ENCODE results near the gene GLRA3. TPM values are rescaled to one million over a fixed set of nuclear protein-coding genes. Genes with fewer than 3 reads are reported as not detected.

GLRA3 gene
- total and polyA plus RNA-seq, 2 of the 8 experiments (the other 6 are each of a cell fraction or from before 2014, with no cell fraction given) = 0.02 TPM; not detected in 1

- Histone ChIP-seq H4K8ac (ENCODE audit: extremely low read depth, insufficient read depth, low read length) (no peak overlapping the region), H3K4me2 (ENCODE audit: insufficient read depth in 1 of 2, low read depth in 2 of 2, low read length in 2 of 2) (no peak overlapping the region), H3K79me1 (ENCODE audit: low read depth, low read length) (no peaks in the 10 kb centered on the region), H3K4ac (replicated peaks; ENCODE audit: insufficient read length, low read depth, low read length) (no peak overlapping the region), H4K5ac (ENCODE audit: insufficient read length, low read depth, low read length) (no peak overlapping the region), H3K36me3 (ENCODE audit: control insufficient read depth in 2 of 4, insufficient read depth in 4 of 4, low read length in 3 of 4) (no peaks in the 10 kb centered on the region), H2AFZ (ENCODE audit: low read length) (peak overlapping the region; percentile 28; the same call in 1 of the 2 replicates), H4K20me1 (replicated peaks in 1 of 2; ENCODE audit: control insufficient read depth in 1 of 2, insufficient read depth in 2 of 2, low read length in 2 of 2) (no peaks in the 10 kb centered on the region), H3K27me3 (replicated peaks in 1 of 4; ENCODE audit: control insufficient read depth in 3 of 4, extremely low read depth in 1 of 4, insufficient read depth in 3 of 4, low read length in 3 of 4) (no peaks in the 10 kb centered on the region), H2BK5ac (ENCODE audit: low read depth, low read length) (no peak overlapping the region), H3K4me3 (ENCODE audit: extremely low read depth in 1 of 4, insufficient read depth in 2 of 4, low read depth in 3 of 4, low read length in 4 of 4) (no peak overlapping the region), H3K27ac (ENCODE audit: low read depth, low read length) (no peak overlapping the region), H3K14ac (ENCODE audit: insufficient read length) (no peak overlapping the region), H2BK15ac (ENCODE audit: low read length) (no peak overlapping the region), H3K23ac (ENCODE audit: insufficient read length) (no peak overlapping the region), H3K9me3 (ENCODE audit: insufficient read depth in 2 of 2, low read depth in 1 of 2, low read length in 1 of 2) (no peaks in the 10 kb centered on the region), H3K79me2 (ENCODE audit: control insufficient read depth in 1 of 2, insufficient read depth in 2 of 2, low read length in 2 of 2) (no peaks in the 10 kb centered on the region), H2BK12ac (ENCODE audit: low read depth, low read length) (no peak overlapping the region), H3K18ac (ENCODE audit: extremely low read depth, low read length) (no peak overlapping the region), H2BK20ac (ENCODE audit: low read length) (no peak overlapping the region), H3K56ac (replicated peaks; ENCODE audit: insufficient read length, low read depth, low read length) (no peak overlapping the region), H3K23me2 (ENCODE audit: low read depth, low read length) (no peaks in the 10 kb centered on the region), H2AK5ac (ENCODE audit: low read depth, low read length) (no peak overlapping the region), H4K91ac (replicated peaks; ENCODE audit: insufficient read length, low read length) (no peak overlapping the region), H3K4me1 (replicated peaks in 1 of 4; ENCODE audit: control insufficient read depth in 3 of 4, insufficient read depth in 4 of 4, low read length in 3 of 4) (no peaks in the 10 kb centered on the region), H3K9ac (replicated peaks in 1 of 4; ENCODE audit: extremely low read depth in 1 of 4, low read depth in 3 of 4, low read length in 3 of 4) (no peak overlapping the region), H2BK120ac (replicated peaks; ENCODE audit: low read depth, low read length) (no peak overlapping the region)
- ChIA-PET CTCF (ENCODE audit: partially characterized antibody) (interaction anchor here (0.5 to 1.2 kb wide), 2 partner anchors 9 to 40 kb away, joined by 3 to 5 read pairs; no protein-coding TSS in a partner anchor), POLR2A (ENCODE audit: partially characterized antibody) (no interaction called here)
- DNase-seq (ENCODE audit: low read depth in 1 of 2, low spot score in 2 of 2) (no peak), FAIRE-seq (no peak)
- TF ChIP-seq RNF2 (IDR thresholded peaks at IDR 0.05; ENCODE audit: borderline replicate concordance, low read depth, low read length, missing control alignments, poor library complexity, severe bottlenecking) (no peak), SAP30 (IDR thresholded peaks at IDR 0.05; ENCODE audit: insufficient read depth, insufficient replicate concordance, low read length) (no peak), POU5F1 (IDR thresholded peaks at IDR 0.05; ENCODE audit: low read depth, low read length) (no peak)
- WGBS, 2 experiments (ENCODE audit: extremely low coverage in 1 of 2, insufficient coverage in 1 of 2, insufficient read length in 1 of 2, insufficient replicate concordance in 2 of 2, low coverage in 1 of 2, low lambda C conversion rate in 2 of 2, missing lambda C conversion rate in 1 of 2) = 94% methylated on average over 1 of the region's 1 CpG; no CpG with 5 or more reads in 1 of the 2 experiments
These were observed 154.7 kb downstream of the GLRA3 start for GRCh38 chr4:174674305-174674840.

Data from H1 (cell line).